ENCODE results near the gene WSCD2.

The WSCD2 gene

GRCh38 chr12:108289350-108290161, 160.5 kb downstream of the WSCD2 start:
- H2AFZ ChIP-seq (ENCODE audit: low read depth, low read length) = no peak overlapping the region
- H3K36me3 ChIP-seq (ENCODE audit: insufficient read depth, low read length) = no peaks in the 10 kb centered on the region
- no peaks in the 10 kb centered on the region for H3K4me1 ChIP-seq (ENCODE audit: insufficient read depth, low read length)
- TF ChIP-seq CTCF (IDR thresholded peaks at IDR 0.05; ENCODE audit: borderline replicate concordance, extremely low read depth, low read length, poor library complexity, severe bottlenecking) (no peak), EZH2 (IDR thresholded peaks at IDR 0.05; ENCODE audit: borderline replicate concordance, low read depth, low read length, severe bottlenecking) (no peak)
- H3K27me3 ChIP-seq (ENCODE audit: insufficient read depth, low read length, poor library complexity) = peaks cover 4% of the 10 kb centered on the region
- H3K9me3 ChIP-seq (ENCODE audit: insufficient read depth, low read length, severe bottlenecking) = no peaks in the 10 kb centered on the region
- no peak for DNase-seq
- no peak overlapping the region for H3K27ac ChIP-seq (ENCODE audit: low read length)
- H3K9ac ChIP-seq (ENCODE audit: low read depth, low read length) = no peak overlapping the region
- no peaks in the 10 kb centered on the region for H3K79me2 ChIP-seq (ENCODE audit: insufficient read depth, low read length)
- H3K4me2 ChIP-seq (ENCODE audit: insufficient read depth, low read length) = no peak overlapping the region
- no peaks in the 10 kb centered on the region for H4K20me1 ChIP-seq (ENCODE audit: insufficient read depth, low read length)
- no peak for ATAC-seq (ENCODE audit: insufficient read depth, low read depth)
- H3K4me3 ChIP-seq (ENCODE audit: low read depth in 1 of 2, low read length in 2 of 2) = no peak overlapping the region

GRCh38 chr12:108295641-108296040, 166.6 kb downstream of the WSCD2 start:
- no peak for TF ChIP-seq EZH2 (IDR thresholded peaks at IDR 0.05; ENCODE audit: borderline replicate concordance, low read depth, low read length, severe bottlenecking)
- TF ChIP-seq CTCF (IDR thresholded peaks at IDR 0.05; ENCODE audit: borderline replicate concordance, extremely low read depth, low read length, poor library complexity, severe bottlenecking) = no peak
- H3K27ac ChIP-seq (ENCODE audit: low read length) = no peak overlapping the region
- no peaks in the 10 kb centered on the region for H3K36me3 ChIP-seq (ENCODE audit: insufficient read depth, low read length)
- H3K79me2 ChIP-seq (ENCODE audit: insufficient read depth, low read length) = no peaks in the 10 kb centered on the region
- no peaks in the 10 kb centered on the region for H3K9me3 ChIP-seq (ENCODE audit: insufficient read depth, low read length, severe bottlenecking)
- no peak overlapping the region for H3K9ac ChIP-seq (ENCODE audit: low read depth, low read length)
- no peak overlapping the region for H3K4me3 ChIP-seq (ENCODE audit: low read depth in 1 of 2, low read length in 2 of 2)
- 0 out of 2 replicates have a peak, but pooled peaks cover 4% of the 10 kb centered on the region for H4K20me1 ChIP-seq (ENCODE audit: insufficient read depth, low read length)
- ATAC-seq (ENCODE audit: insufficient read depth, low read depth) = no peak
- no peak overlapping the region for H3K4me2 ChIP-seq (ENCODE audit: insufficient read depth, low read length)
- H3K27me3 ChIP-seq (ENCODE audit: insufficient read depth, low read length, poor library complexity) = peaks cover 4% of the 10 kb centered on the region
- no peak for DNase-seq
- no peaks in the 10 kb centered on the region for H3K4me1 ChIP-seq (ENCODE audit: insufficient read depth, low read length)
- no peak overlapping the region for H2AFZ ChIP-seq (ENCODE audit: low read depth, low read length)

- ATAC-seq (ENCODE audit: insufficient read depth, low read depth) (no peak), DNase-seq (no peak)
- no peak overlapping the region for H3K4me2 ChIP-seq (ENCODE audit: insufficient read depth, low read length)
- no peak overlapping the region for H3K4me3 ChIP-seq (ENCODE audit: low read depth in 1 of 2, low read length in 2 of 2)
- no peak overlapping the region for H3K9ac ChIP-seq (ENCODE audit: low read depth, low read length)
- H4K20me1 ChIP-seq (ENCODE audit: insufficient read depth, low read length) = 0 out of 2 replicates have a peak, but pooled peaks cover 4% of the 10 kb centered on the region
- H3K27me3 ChIP-seq (ENCODE audit: insufficient read depth, low read length, poor library complexity) = peaks cover 4% of the 10 kb centered on the region
- H3K9me3 ChIP-seq (ENCODE audit: insufficient read depth, low read length, severe bottlenecking) = no peaks in the 10 kb centered on the region
- no peaks in the 10 kb centered on the region for H3K4me1 ChIP-seq (ENCODE audit: insufficient read depth, low read length)
- TF ChIP-seq CTCF (IDR thresholded peaks at IDR 0.05; ENCODE audit: borderline replicate concordance, extremely low read depth, low read length, poor library complexity, severe bottlenecking) (no peak), EZH2 (IDR thresholded peaks at IDR 0.05; ENCODE audit: borderline replicate concordance, low read depth, low read length, severe bottlenecking) (no peak)
- H3K79me2 ChIP-seq (ENCODE audit: insufficient read depth, low read length) = no peaks in the 10 kb centered on the region
- H3K27ac ChIP-seq (ENCODE audit: low read length) = no peak overlapping the region
- no peaks in the 10 kb centered on the region for H3K36me3 ChIP-seq (ENCODE audit: insufficient read depth, low read length)
- H2AFZ ChIP-seq (ENCODE audit: low read depth, low read length) = no peak overlapping the region
Observed at GRCh38 chr12:108296945-108297344, 167.9 kb downstream of the WSCD2 start.
